GM12873 (cell line): Measurements from ENCODE around the gene PARP11.

ENCODE experiments used
- CTCF ChIP-seq: IDR thresholded peaks from 2 replicates; pipeline ENCODE4 v1.5.1; 2012; ENCODE audit warnings: low read depth, mild to moderate bottlenecking, moderate library complexity, low read length, control low read depth; ENCODE audit not compliant: insufficient read depth; ENCODE audit errors: missing control alignments

The PARP11 gene

DNA sequence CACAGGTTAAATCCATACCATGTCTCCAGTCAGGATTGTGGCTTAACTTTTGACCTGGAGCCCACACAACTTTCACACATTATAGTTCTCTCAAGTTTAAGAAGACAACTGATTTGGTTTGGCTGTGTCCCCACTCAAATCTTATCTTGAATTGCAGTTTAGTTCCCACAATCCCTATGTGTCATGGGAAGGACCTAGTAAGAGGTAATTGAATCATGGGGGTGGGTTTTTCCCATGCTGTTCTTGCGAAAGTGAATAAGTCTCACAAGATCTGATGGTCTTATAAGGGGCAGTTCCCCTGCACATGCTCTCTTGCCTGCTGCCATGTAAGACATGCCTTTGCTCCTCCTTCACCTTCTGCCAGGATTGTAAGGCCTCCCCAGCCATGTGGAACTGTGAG is 38.2 kb upstream of the PARP11 start:
- no peak for TF ChIP-seq CTCF

DNA sequence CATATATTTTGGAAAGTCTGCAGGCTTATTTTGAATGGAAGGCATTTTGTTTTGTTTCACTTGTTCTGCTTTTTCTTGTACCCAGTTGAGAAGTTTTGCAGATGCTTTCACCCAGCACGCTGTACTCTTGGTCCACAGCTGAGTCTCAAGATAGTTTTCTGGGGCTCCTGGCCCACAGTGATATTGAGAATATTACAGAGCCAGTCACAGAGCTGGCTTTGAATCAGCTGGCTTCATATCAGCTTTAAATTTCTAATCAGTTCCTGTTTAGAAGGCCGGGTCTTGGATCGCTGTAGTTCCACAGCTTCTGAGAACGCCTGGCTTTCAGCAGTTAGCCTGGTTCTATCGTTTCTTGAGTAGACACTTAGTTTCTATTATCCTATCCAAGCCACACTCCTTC is 32.5 kb upstream of the PARP11 start:
- no peak for TF ChIP-seq CTCF

GRCh38 chr12:3904999-3905398 is 31.8 kb upstream of the PARP11 start:
- no peak for TF ChIP-seq CTCF

- TF ChIP-seq CTCF, result no peak
Observed at GRCh38 chr12:3902921-3903320, 29.7 kb upstream of the PARP11 start.

GRCh38 chr12:3901116-3901515 is 27.9 kb upstream of the PARP11 start:
- no peak for TF ChIP-seq CTCF

DNA sequence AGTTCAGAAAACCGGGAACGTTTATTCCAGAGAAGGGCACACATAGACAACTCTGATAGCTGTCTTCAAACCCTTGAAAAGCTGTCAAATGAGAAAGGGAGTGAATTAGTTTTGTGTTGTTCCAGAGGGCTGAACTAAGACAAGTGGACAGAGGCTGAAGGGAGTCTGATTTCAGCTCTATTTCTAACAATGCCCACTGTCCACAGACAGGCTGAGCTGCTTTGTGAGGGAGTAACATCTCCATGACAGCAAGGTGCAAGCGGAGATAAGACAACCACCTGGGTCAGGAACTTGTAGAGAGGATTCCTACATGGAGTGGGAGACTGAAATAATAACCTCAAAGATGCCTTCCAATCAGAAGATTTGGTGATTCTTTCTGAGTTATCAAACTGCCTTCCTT is 25.6 kb upstream of the PARP11 start:
- TF ChIP-seq CTCF, result no peak

DNA sequence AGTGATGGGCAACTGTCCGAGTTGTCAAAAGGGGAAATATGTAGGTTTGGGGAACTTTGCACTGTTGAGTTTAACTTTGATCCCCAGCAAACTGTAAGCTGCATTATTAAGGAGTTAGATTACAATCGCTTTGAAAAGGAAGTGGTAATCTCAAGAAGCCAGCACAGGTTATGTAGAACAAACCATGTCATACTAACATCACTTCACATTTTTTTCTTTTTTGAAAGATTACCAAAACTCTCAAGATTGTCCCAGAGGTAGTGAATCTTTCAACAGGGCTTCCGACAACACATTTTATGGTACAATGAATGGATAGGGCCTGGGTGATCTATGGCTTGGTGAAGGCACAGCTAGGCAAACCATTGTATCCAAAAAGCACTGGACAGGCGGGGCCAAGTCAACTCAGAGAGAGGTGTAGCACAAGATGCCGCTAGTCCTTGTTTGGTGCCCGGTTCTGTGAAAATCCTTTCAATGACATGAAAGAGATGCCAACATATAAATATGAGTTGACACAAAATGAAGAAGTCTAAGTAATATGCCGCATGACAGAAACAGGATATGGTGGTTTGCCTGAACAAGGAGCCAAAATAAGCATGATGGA is 24.3 kb upstream of the PARP11 start:
- TF ChIP-seq CTCF, result no peak

- no peak for TF ChIP-seq CTCF
Observed at GRCh38 chr12:3896801-3897351, 23.7 kb upstream of the PARP11 start.
